Fibroblast of skin of back (primary cell): Measurements from ENCODE around the gene RAD51B.

Experiments used
- DNase-seq: peaks from one replicate; pipeline ENCODE4 v3.0.0-alpha.2; 2013

RAD51B gene

GRCh38 chr14:68766299-68767247 is 947.0 kb downstream of the RAD51B start:
- DNase-seq = no peak

GRCh38 chr14:68767248-68767645 is 947.7 kb downstream of the RAD51B start:
- no peak for DNase-seq

- DNase-seq = no peak
Measured at GRCh38 chr14:68768316-68768715, 948.7 kb downstream of the RAD51B start.

GRCh38 chr14:68770051-68770450 is 950.5 kb downstream of the RAD51B start:
- DNase-seq = no peak

GRCh38 chr14:68770553-68771286 is 951.1 kb downstream of the RAD51B start:
- no peak for DNase-seq

- no peak for DNase-seq
Measured at GRCh38 chr14:68771631-68772030, 952.1 kb downstream of the RAD51B start.

GRCh38 chr14:68772761-68773381 is 953.3 kb downstream of the RAD51B start:
- DNase-seq = no peak

- peak; percentile 95 for DNase-seq
Measured at GRCh38 chr14:68774771-68775613, 955.4 kb downstream of the RAD51B start.

GRCh38 chr14:68775614-68776126 is 956.1 kb downstream of the RAD51B start:
- no peak for DNase-seq

GRCh38 chr14:68777644-68778043 is 958.1 kb downstream of the RAD51B start:
- DNase-seq = no peak
